ENCODE data around the gene SNN. TPM values are rescaled to one million over a fixed set of nuclear protein-coding genes. Genes with fewer than 3 reads are reported as not detected.

SNN gene
- total and polyA plus RNA-seq, 2 of the 8 experiments (the other 6 are each of a cell fraction or from before 2014, with no cell fraction given) = 37.4 to 66.9 TPM

GRCh38 chr16:11684231-11685025 lies 16.2 kb downstream of the SNN start:
- 94% methylated on average over 12 of the region's 12 CpGs; no CpG with 5 or more reads in 1 of the 2 experiments for WGBS, 2 experiments (ENCODE audit: extremely low coverage in 1 of 2, insufficient coverage in 1 of 2, insufficient read length in 1 of 2, insufficient replicate concordance in 2 of 2, low coverage in 1 of 2, low lambda C conversion rate in 2 of 2, missing lambda C conversion rate in 1 of 2)
- no peak overlapping the region for H2BK20ac ChIP-seq (ENCODE audit: low read length)
- ChIA-PET CTCF (ENCODE audit: partially characterized antibody) (interaction anchor here (0.5 to 1.0 kb wide), 4 partner anchors 30 to 151 kb away, joined by 3 to 4 read pairs (median 3); no protein-coding TSS in a partner anchor), POLR2A (ENCODE audit: partially characterized antibody) (interaction anchor here (1.6 to 2.6 kb wide), 2 partner anchors 8 to 12 kb away, joined by 4 to 6 read pairs; no protein-coding TSS in a partner anchor)
- H3K36me3 ChIP-seq (ENCODE audit: control insufficient read depth in 2 of 4, insufficient read depth in 4 of 4, low read length in 3 of 4) = peaks cover 0 to 13% (median 2%) of the 10 kb centered on the region in 4 experiments; a peak in 5 of 8 replicates
- H3K23me2 ChIP-seq (ENCODE audit: low read depth, low read length) = no peaks in the 10 kb centered on the region
- DNase-seq (ENCODE audit: low read depth in 1 of 2, low spot score in 2 of 2) (no peak), FAIRE-seq (no peak)
- H4K91ac ChIP-seq (replicated peaks; ENCODE audit: insufficient read length, low read length) = no peak overlapping the region
- H4K8ac ChIP-seq (ENCODE audit: extremely low read depth, insufficient read depth, low read length) = no peak overlapping the region; the same call in 1 of the 2 replicates
- peaks cover 0 to 2% (median 0%) of the 10 kb centered on the region in 4 experiments; a peak in 1 of 7 replicates for H3K4me1 ChIP-seq (replicated peaks in 1 of 4; ENCODE audit: control insufficient read depth in 3 of 4, insufficient read depth in 4 of 4, low read length in 3 of 4)
- H3K18ac ChIP-seq (ENCODE audit: extremely low read depth, low read length) = no peak overlapping the region
- peaks cover 7% of the 10 kb centered on the region for H3K79me1 ChIP-seq (ENCODE audit: low read depth, low read length)
- H2AFZ ChIP-seq (ENCODE audit: low read length) = no peak overlapping the region
- no peaks in the 10 kb centered on the region for H3K27me3 ChIP-seq (replicated peaks in 1 of 4; ENCODE audit: control insufficient read depth in 3 of 4, extremely low read depth in 1 of 4, insufficient read depth in 3 of 4, low read length in 3 of 4)
- no peak overlapping the region for H3K4ac ChIP-seq (replicated peaks; ENCODE audit: insufficient read length, low read depth, low read length)
- no peak overlapping the region for H3K56ac ChIP-seq (replicated peaks; ENCODE audit: insufficient read length, low read depth, low read length)
- H2BK12ac ChIP-seq (ENCODE audit: low read depth, low read length) = no peak overlapping the region
- H2BK120ac ChIP-seq (replicated peaks; ENCODE audit: low read depth, low read length) = no peak overlapping the region
- no peak overlapping the region for H3K4me2 ChIP-seq (ENCODE audit: insufficient read depth in 1 of 2, low read depth in 2 of 2, low read length in 2 of 2)
- H2BK15ac ChIP-seq (ENCODE audit: low read length) = no peak overlapping the region
- H4K20me1 ChIP-seq (replicated peaks in 1 of 2; ENCODE audit: control insufficient read depth in 1 of 2, insufficient read depth in 2 of 2, low read length in 2 of 2) = peaks cover 0 to 3% of the 10 kb centered on the region in 2 experiments
- no peak overlapping the region for H3K9ac ChIP-seq (replicated peaks in 1 of 4; ENCODE audit: extremely low read depth in 1 of 4, low read depth in 3 of 4, low read length in 3 of 4)
- no peaks in the 10 kb centered on the region for H3K79me2 ChIP-seq (ENCODE audit: control insufficient read depth in 1 of 2, insufficient read depth in 2 of 2, low read length in 2 of 2)
- no peak overlapping the region for H3K27ac ChIP-seq (ENCODE audit: low read depth, low read length)
- no peak overlapping the region for H3K23ac ChIP-seq (ENCODE audit: insufficient read length)
- no peaks in the 10 kb centered on the region for H3K9me3 ChIP-seq (ENCODE audit: insufficient read depth in 2 of 2, low read depth in 1 of 2, low read length in 1 of 2)
- H2AK5ac ChIP-seq (ENCODE audit: low read depth, low read length) = no peak overlapping the region
- H2BK5ac ChIP-seq (ENCODE audit: low read depth, low read length) = no peak overlapping the region
- H3K4me3 ChIP-seq (ENCODE audit: extremely low read depth in 1 of 4, insufficient read depth in 2 of 4, low read depth in 3 of 4, low read length in 4 of 4) = no peak overlapping the region
- H3K14ac ChIP-seq (ENCODE audit: insufficient read length) = no peak overlapping the region
- H4K5ac ChIP-seq (ENCODE audit: insufficient read length, low read depth, low read length) = no peak overlapping the region
- no peak for TF ChIP-seq KDM5A (IDR thresholded peaks at IDR 0.05; ENCODE audit: low read length)
- no peak for TF ChIP-seq KDM4A (IDR thresholded peaks at IDR 0.05; ENCODE audit: low read depth, low read length, severe bottlenecking)
- TF ChIP-seq CTBP2 (IDR thresholded peaks at IDR 0.05; ENCODE audit: borderline replicate concordance, insufficient read depth, insufficient read length, low read length) = no peak
- TF ChIP-seq EP300 (IDR thresholded peaks at IDR 0.05; ENCODE audit: borderline replicate concordance in 1 of 2, low read depth in 2 of 2, low read length in 2 of 2) = no peak
- no peak for TF ChIP-seq POLR2A (IDR thresholded peaks at IDR 0.05; ENCODE audit: control extremely low read depth in 1 of 2, low read depth in 2 of 2, low read length in 2 of 2)
- no peak for TF ChIP-seq CHD1 (IDR thresholded peaks at IDR 0.05; ENCODE audit: low read depth, low read length)
- no peak for TF ChIP-seq TAF1 (IDR thresholded peaks at IDR 0.05; ENCODE audit: low read depth, low read length)
- no peak for TF ChIP-seq SUZ12 (IDR thresholded peaks at IDR 0.05; ENCODE audit: low read length)
- TF ChIP-seq GTF2F1 (IDR thresholded peaks at IDR 0.05; ENCODE audit: borderline replicate concordance, low read depth, low read length) = no peak
- TF ChIP-seq BCL11A (IDR thresholded peaks at IDR 0.05; ENCODE audit: low read depth in 2 of 2, low read length in 2 of 2) = no peak
